ENCODE measurements around the gene CLEC20A.
"Not testable (repeated sequence)": the region's sequence is repeated elsewhere in the genome, so short reads cannot be mapped to it uniquely, and the experiment has no call there.

The CLEC20A gene

GRCh38 chr1:178528953-178529335 is 32.2 kb upstream of the CLEC20A start:
- ATAC-seq, result no peak

GRCh38 chr1:178528228-178528952 is 31.6 kb upstream of the CLEC20A start:
- ATAC-seq, result no peak

- ATAC-seq, result no peak
Observed at GRCh38 chr1:178527117-178527516, 30.4 kb upstream of the CLEC20A start.

GRCh38 chr1:178521241-178521640 is 24.5 kb upstream of the CLEC20A start:
- no peak for ATAC-seq

- ATAC-seq, result no peak
Observed at GRCh38 chr1:178520803-178521202, 24.0 kb upstream of the CLEC20A start.

GRCh38 chr1:178518894-178519293 is 22.1 kb upstream of the CLEC20A start:
- ATAC-seq, result no peak

- ATAC-seq, result no peak
Observed at GRCh38 chr1:178516110-178516509, 19.3 kb upstream of the CLEC20A start.

GRCh38 chr1:178513278-178513983 is 16.7 kb upstream of the CLEC20A start:
- ATAC-seq, result no peak

GRCh38 chr1:178512566-178513277 is 16.0 kb upstream of the CLEC20A start, which contains the start of gene TEX35:
TEX35 (plus strand) TSS chr1:178513109; CDS start chr1:178513189, 80 bp downstream.
- ATAC-seq, result no peak

- no peak for ATAC-seq
Observed at GRCh38 chr1:178510155-178510554, 13.4 kb upstream of the CLEC20A start.

- no peak for ATAC-seq
Observed at GRCh38 chr1:178509414-178510007, 12.7 kb upstream of the CLEC20A start.

GRCh38 chr1:178506669-178507068 is 9.9 kb upstream of the CLEC20A start:
- ATAC-seq, result no peak

GRCh38 chr1:178506177-178506576 is 9.4 kb upstream of the CLEC20A start:
- no peak for ATAC-seq

- no peak for ATAC-seq
Observed at GRCh38 chr1:178504286-178504685, 7.5 kb upstream of the CLEC20A start.

GRCh38 chr1:178503849-178504248 is 7.1 kb upstream of the CLEC20A start:
- no peak for ATAC-seq

GRCh38 chr1:178503316-178503715 is 6.6 kb upstream of the CLEC20A start:
- not testable (repeated sequence) for ATAC-seq

GRCh38 chr1:178502856-178503255 is 6.1 kb upstream of the CLEC20A start:
- ATAC-seq, result no peak

GRCh38 chr1:178502330-178502714 is 5.6 kb upstream of the CLEC20A start:
- no peak for ATAC-seq

GRCh38 chr1:178501705-178502329 is 5.1 kb upstream of the CLEC20A start:
- ATAC-seq, result no peak

GRCh38 chr1:178500936-178501554 is 4.3 kb upstream of the CLEC20A start:
- no peak for ATAC-seq

- ATAC-seq, result no peak
Observed at GRCh38 chr1:178500091-178500770, 3.5 kb upstream of the CLEC20A start.

All from activated CD4-positive, CD25-positive, alpha-beta regulatory T cell treated with anti-CD3 and anti-CD28 coated beads, Interleukin-2, amount 50 U/mL, for 24 hours (primary cell).